ENCODE data around the gene ZNF79. TPM values are rescaled to one million over a fixed set of nuclear protein-coding genes. Genes with fewer than 3 reads are reported as not detected.

The ZNF79 gene
- total and polyA plus RNA-seq, 2 of the 8 experiments (the other 6 are each of a cell fraction or from before 2014, with no cell fraction given) = 2.4 to 7.4 TPM

DNA sequence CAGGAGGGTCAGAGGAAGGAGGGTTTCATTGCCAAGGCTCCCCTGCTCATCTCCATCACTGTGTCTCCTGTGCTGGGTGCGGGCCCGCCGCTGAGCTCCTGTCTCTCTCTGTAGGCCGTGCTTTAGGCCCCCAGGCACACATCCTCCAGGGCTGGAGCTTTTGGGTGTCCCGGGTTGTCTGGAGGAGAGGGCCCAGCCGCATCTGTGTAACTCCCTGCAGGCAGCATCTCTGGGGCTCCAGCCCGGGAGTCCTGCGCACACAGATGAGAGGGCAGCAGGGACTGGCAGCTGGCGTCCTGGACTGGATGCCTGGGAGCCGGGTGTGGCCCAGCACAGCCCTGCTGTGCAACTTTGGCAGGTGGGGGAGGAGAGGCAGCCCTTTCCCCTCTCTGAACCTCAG lies 67.3 kb downstream of the ZNF79 start (continued):
- TF ChIP-seq ZNF274 (IDR thresholded peaks at IDR 0.05; ENCODE audit: borderline replicate concordance, extremely low read depth, low read length) (no peak), SP2 (IDR thresholded peaks at IDR 0.05; ENCODE audit: low read length) (no peak), CHD2 (IDR thresholded peaks at IDR 0.05; ENCODE audit: low read length) (no peak), POU5F1 (IDR thresholded peaks at IDR 0.05; ENCODE audit: low read depth, low read length) (no peak)

Measured in H1 (cell line).